DMS53 (cell line): ENCODE results near the gene RNF138.
A peak's percentile ranks its signal among the peaks of the same experiment; 100 is the strongest.
"Not testable (repeated sequence)": the region's sequence is repeated elsewhere in the genome, so short reads cannot be mapped to it uniquely, and the experiment has no call there.

Source experiments
- DNase-seq: peaks from one replicate; lab custom pipeline; 2025; lab: John Stamatoyannopoulos, UW

RNF138 gene

DNA sequence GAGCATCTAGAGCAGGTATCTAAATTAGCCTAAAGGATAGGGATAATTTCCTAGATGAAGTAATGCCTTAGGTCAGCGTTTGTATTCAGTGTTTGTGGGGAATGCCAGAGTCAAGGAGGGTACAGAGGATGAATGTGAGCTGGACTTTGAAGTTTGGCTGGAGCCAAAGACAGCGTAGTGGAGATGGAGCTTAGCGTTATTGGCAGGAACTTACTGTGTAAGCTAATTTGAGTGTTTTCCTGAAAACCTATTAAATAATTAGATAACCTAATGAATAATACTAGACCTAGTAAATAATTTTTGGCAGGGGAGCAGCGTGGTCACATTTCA, 4.2 kb downstream of the RNF138 start:
- no peak for DNase-seq

DNA sequence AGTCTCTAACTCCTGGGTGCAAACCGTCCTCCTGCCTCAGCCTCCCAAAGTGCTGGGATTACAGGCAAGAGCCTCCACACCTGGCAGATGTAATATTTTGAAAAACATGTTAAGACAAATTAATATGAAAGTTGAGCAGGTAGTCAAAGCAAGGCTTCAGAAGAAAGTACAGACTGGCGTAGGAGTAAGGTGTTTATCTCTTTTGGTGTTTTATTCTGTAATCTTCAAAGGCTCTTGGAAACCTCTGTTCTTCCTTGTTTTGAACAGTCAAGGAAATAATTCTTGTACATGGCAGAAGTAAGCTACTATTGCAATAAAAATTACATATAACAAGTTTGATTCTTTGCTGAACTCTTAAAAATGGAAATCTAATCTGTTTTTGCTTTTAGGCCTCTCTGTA, 5.3 kb downstream of the RNF138 start:
- DNase-seq = no peak

DNA sequence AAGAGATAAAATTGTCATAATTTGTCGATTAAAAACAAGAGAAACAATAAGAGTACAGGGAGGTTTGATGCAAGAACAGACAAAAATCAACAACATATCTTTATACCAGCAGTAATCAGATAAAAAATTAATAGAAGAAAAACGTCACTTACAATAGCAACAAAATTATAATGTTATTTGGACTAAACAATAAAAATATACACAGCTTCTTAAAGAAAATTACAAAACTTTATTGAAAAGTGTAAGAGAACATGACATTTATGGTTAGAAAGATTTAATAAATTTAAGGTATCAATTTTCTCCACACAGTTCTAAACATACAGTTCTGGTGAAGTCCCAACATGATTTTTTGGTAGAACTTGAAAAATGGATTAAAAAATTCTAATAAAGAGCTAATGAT, 12.8 kb downstream of the RNF138 start:
- DNase-seq = no peak

DNA sequence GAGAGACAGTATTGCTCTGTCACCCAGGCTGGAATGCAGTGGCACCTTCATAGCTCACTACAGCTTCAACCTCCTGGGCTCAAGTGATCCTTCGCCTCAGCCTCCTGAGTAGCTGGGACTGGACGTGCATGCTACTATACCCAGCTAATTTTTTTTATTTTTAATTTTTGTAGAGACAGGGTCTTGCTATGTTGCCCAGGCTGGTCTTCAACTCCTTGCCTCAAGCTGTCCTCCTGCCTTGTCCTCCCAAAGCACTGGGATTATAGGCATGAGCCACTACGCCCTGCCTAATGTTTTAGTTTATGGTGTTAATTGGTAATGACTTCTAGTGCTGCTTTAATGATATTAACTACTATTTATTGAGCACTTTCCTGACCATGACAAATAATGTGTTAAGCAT, 18.3 kb downstream of the RNF138 start:
- DNase-seq = no peak

DNA sequence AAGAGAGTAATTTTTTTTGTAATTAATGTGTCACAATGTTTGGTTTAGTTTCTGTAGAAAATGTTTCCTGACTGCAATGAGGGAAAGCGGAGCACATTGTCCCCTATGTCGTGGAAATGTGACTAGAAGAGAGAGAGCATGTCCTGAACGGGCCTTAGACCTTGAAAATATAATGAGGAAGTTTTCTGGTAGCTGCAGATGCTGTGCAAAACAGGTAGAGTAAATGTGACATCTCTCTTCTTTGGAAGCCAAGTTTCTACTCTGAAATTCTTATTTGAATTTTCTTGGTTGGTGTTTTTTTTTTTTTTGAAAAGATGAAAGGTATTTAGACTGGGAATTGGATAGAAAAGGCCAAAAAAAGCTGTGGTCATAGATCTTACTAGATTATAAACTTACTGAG, 20.0 kb downstream of the RNF138 start:
- DNase-seq = no peak

DNA sequence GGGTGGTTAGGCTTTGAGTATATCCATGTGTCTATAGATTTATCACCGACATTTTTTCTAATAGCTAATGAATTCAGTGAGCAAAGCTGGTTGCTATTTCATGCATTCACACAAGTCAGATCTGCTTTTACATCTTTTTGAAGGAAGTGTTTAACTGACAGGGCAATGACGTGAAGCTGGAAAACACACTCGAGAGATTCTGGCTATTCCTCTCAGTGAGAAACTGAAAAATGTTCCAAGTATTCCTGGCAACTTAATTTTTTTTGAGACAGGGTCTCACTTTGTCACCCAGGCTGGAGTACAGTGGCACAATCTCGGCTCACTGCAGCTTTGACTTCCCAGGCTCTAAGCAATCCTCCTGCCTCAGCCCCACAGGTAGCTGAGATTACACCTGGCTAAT, 21.2 kb downstream of the RNF138 start:
- no peak for DNase-seq

DNA sequence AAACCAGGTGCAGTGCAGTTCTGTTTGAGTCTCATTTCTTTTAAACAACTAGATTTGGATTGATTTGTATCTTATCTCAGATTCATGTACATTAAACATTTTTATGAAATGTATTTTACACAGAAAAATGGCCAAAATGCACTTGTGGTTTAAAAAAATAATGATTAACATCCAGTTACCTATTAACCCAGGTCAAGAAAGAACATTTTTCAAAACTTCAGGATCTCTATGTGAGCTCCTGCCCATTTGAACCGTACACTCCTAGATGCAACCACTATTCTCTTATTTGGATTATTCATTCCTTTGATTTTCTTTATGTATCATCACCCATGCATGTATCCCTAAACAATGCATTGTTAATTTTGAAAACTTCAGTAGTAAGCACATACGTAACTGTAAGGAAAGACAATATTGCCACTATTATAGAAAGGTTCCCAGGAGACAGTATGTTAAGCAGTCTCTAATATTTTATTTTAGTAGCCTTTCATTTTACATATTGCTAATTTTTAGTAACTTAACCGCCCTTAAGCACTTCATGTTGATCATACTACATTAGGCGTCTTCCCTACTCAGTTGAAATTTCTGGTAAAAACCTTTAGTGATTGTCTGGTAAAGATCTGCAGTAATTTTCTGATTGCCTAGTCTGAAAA, 22.7 kb downstream of the RNF138 start:
- no peak for DNase-seq

DNA sequence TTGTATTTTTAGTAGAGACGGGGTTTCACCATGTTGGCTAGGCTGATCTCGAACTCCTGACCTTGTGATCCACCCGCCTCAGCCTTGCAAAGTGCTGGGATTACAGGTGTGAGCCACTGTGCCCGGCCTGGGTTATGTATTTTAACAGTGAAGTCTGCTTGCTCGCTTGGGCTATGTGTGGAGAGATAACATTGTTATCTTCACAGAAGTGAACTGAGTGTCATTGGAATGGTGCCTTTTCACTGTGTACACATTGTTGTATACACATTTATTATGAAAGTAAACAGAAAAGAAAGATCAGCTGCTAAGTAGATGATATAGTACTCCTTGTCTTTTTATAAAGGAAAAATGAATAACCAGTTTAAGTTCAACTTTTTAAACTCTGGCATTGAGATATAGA, 30.4 kb downstream of the RNF138 start:
- peak; percentile 25 for DNase-seq

DNA sequence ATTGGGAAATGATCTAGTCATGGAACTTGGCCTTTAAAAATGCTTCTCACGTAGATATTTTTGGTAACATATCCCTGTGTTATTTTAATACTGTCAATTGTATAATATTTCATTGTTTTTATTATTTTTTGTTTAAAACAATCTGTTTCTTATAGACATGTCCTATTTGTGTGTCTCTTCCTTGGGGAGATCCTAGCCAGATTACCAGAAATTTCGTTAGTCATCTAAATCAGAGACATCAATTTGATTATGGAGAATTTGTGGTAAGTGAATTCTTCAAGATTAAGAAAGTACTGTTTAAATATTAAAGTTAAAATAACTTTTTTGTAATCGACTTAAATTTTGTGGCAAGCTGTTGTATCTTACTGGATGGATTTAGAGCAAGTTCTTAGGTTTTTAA, 34.9 kb downstream of the RNF138 start:
- no peak for DNase-seq

DNA sequence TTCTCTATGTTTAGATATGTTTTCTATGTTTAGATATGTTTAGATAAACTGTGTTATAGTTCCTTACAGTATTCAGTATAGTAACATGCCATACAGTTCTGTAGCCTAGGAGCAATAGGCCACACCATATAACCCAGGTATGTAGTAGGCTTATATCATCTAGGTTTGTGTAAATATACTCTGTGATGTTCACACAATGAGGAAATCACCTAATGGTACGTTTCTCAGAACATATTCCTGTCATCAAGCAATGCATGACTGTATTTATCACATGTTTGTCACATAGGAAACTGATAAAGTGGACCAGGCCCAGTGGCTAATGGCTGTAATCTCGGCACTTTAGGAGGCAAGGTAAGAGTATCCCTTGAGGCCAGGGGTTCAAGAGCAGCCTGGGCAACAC, 44.0 kb downstream of the RNF138 start:
- DNase-seq = peak; percentile 11

DNA sequence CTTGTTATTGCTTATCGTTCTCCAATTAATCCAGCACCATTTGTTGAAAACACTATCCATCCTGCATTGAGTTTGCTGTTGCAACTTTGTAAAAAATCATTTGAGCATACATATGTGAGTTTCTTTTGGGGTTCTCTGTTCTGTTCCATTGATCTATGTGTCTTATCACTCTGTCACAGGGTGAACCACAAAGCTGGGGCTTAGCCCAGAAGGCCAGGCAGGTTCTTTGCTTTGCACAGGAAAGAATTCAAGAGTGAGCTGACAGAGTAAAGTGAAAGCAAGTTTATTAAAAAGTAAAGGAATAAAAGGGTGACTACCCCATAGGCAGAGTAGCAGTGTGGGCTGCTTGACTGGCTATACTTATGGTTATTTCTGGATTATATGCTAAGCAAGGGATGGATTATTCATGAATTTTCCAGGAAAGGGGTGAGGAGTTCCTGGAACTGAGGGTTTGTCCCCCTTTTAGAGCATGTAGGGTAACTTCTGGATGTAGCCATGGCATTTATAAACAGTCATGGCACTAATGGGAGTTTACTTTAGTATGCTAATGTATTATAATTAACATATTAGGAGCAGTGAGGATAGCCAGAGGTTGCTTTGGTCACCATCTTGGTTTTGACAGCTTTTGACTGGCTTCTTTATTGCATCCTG, 46.8 kb downstream of the RNF138 start:
- no peak for DNase-seq

DNA sequence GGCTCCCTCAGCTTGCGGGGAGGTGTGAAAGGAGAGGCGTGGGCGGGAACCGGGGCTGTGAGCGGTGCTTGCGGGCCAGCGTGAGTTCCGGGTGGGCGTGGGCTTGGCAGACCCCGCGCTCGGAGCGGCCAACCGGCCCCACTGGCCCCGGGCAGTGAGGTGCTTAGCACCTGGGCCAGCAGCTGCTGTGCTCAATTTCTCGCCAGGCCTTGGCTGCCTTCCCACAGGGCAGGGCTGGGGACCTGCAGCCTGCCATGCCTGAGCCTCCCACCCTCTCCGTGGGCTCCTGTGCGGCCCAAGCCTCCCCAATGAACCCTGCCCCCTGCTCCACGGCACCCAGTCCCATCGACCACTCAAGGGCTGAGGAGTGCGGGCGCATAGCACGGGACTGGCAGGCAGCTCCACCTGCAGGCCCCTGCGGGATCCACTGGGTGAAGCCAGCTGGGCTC, 48.2 kb downstream of the RNF138 start:
- no peak for DNase-seq

DNA sequence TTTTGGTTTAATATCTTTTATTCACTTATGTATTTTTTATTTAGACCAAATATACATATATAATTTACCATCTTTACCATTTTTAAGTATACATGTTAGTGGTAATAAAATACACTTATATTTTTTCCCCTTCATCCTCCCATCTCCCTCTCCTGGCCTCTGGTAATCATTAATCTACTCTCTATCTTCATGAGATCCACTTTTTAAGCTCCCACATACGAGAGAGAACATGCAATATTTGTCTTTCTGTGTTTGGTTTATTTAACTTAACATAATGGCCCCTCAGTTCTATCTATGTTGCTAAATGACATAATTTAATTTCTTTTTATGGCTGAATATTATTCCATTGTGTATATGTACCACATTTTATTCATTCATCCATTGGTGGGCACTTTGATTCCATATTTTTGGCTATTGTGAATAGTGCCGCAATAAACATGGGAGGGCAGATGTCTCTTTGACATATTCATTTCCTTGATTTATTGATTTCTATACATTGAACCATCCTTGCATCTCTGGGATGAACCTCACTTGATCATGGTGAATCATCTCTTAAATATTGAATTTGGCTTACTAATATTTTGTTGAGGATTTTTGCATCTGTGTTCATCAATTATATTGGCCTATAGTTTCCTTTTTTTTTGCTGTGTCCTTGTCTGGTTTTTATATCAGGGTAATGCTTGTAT, 56.7 kb downstream of the RNF138 start:
- DNase-seq = peak; percentile 68

DNA sequence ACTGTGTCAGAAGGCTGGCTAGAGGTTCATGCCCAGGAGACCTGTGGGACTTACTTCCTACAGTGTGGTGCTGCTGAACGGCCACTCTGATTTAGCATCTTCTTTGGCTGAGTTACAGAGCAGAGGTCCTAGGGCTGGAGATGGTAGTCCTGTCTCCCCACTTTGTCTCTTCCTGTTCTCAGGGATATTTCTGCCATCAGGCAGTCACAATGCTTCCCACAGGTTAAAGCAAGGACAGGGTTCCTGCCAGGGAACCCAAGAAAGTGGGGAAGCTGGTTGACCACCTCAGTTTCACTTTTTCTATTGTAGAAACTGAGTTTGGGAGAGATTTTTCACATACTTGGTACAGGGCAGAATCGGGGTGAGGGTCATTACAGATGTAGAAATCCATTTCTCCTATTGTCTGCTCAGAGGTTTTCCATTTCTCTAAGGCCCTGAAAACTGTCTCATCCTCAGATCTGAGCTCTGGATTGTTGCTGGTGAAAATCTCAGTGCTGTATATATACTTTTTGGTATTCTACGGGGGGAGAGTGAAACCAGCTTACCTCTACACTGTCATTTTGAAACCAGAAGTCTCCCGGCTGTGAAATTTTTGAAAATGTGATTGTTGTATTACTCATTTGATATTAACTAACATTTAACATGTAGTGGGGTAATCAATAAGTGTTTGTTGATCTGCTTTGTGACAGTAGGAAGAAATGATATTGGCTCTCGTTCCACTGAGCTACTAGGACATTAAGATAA, 61.2 kb downstream of the RNF138 start:
- no peak for DNase-seq

DNA sequence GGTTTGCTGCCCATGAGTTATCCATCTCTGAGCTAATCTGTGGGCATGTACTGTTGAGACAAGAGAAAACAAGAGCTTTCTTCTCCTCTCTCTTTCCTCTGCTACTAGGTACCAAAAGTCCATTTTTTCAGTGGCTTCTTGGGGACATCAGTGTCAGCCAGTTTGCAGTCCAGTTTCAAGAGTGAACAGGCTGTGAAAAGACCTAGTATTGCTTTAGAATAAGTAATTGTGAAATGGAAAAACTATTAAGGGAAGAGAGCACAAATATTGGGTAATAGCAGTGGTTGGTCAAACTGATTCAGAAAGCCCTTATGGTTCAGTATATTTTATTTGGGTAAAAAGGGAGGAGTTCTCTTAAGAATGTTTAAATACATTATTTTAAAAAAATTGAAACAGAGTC, 65.2 kb downstream of the RNF138 start:
- no peak for DNase-seq

DNA sequence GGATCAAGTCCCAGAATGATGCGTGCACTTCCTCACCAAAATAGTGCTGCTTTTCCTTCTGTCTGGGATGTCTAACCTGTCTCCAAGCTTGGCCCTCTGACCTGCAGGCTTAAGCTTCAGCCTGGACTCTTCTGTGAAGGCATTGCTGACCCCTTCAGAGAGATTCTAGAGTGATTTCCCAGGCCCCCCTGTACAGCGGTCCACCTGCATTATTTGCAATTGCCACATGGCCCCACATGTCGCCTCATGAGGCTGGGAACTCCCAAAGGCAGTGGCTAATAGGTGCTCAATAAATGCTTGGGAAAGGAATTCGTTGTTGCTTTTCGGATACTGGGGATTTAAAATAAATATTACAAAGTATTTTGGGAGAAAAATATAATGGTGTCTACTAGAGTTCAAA, 65.9 kb downstream of the RNF138 start:
- no peak for DNase-seq

DNA sequence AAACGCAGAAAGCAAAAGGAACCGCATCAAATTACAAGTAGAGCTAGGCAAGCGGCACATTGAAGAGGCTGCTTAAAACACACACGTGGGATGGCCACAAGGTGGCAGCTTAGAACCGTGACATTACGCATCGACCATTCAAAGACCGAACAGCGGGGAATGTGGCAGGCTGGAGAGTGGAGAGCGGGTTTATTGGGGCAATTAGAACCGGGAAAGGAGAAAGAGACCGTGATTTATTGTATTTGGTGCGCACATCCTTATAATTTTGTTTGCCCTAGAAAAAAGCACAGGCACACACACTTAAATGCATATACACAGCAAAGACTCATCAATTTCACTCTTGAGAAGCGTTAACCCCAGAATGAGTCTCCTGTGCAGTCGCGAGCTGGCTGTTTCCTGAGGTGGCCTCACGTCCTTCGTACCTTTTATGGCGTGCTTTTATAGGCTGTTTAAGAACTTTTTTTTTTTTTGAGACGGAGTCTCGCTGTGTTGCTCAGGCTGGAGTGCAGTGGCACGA, 66.5 kb downstream of the RNF138 start:
- DNase-seq = peak; percentile 91

DNA sequence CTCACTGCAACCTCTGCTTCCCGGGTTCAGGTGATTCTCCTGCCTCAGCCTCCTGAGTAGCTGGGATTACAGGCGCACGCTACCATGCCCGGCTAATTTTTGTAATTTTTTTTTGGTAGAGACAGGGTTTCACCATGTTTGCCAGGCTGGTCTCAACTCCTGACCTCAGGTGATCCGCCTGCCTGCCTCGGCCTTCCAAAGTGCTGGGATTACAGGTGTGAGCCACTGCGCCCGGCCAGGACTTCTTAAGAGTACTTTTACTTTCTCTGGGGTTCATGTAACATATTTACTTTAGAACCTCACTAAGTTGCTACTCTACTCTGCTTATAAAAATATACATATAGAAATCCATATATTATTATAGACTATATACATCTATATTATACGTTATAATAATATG, 67.0 kb downstream of the RNF138 start:
- DNase-seq = not testable (repeated sequence)

DNA sequence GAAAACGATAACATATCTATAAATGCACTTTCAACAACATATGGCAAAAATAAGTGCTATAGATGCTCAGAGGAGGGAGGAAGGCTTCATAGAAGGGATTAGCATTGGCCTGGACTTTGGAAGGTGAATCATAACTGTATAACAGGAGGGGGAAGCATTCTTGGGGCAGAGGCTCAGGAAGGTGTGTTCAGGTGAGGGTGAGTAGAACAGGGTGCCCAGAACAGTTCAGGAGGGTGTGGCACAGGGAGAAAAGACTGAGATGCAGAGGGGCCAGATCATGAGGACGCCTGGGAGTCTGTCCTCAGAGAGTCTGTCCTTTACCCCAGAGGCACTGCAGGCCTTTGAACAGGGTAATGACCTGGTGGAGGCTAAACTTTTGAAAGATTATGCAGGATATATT, 68.9 kb downstream of the RNF138 start:
- peak; percentile 23 for DNase-seq

DNA sequence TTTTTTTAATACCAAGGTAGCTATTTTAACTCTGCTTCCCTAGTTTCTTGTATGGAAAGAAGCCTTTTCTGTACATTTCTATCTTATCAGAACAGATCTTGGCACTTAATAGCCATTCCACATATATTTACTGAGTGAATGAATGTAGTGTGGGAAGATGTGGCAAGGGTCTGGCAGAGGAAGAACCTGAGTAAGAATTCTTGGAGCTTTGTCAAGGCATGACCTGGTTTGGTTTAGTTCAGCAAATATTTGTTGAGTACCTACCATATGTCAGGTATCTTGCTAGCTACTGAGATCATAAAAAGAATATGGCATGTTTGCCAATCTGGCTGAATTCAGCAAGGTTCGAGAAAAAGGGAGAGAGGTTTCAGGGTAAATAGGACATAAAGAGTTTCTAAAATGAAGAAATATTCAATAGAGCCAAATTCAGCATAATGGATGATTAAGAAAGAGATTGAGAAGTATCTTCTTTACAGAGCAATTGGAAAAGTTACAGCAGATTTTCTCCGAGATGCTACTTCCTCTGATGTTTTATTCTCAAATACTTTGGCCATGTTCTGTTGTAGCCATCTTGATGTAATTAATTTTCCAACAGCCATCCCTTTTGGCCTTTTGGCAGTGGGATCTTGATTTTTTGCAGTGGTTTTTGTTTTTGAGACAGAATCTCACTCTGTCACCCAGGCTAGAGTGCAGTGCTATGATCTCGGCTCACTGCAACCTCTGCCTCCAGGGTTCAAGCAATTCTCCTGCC, 76.5 kb downstream of the RNF138 start:
- DNase-seq = peak; percentile 4

DNA sequence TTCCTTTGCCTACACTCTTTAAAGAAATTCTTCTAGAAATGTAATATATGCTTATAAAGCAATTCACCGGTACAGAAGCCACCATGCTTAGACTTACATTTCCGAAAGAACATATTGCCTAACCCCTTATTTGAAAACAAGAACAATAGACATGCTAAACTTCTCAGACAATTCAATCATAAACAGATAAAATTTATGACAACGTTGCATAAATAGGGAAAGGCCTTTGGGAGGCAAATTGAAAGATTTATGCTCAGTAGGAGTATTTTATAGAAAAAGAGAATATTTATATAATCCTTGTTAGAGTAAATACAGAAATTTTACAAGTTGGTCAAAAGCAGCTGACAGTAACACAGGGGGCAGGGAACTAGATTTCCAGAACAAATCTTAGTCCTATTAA, 82.0 kb downstream of the RNF138 start:
- no peak for DNase-seq

DNA sequence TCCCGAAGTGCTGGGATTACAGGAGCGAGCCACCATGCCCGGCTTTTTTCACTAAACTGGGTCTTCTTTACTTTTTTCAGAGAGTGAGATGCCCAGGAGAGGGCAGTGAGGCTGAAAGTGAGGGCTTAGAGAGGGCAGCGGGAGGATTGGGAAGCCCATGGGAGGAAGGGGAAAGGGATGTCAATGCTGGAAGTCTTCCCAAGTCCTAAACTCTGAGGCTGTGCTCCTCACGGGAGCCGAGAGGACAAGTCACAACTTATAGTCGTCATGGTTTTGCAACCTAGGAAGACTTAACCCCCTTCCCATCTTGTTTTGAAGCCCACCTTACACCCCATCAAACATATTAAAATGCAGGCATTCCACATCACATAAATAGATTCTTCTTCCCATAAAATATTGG, 83.0 kb downstream of the RNF138 start:
- DNase-seq = no peak
